Left ventricle myocardium inferior (tissue), 1 donor: Measurements from ENCODE around the gene PLD6. TPM values are rescaled to one million over a fixed set of nuclear protein-coding genes. Genes with fewer than 3 reads are reported as not detected.

Source experiments
- DNase-seq: peaks from one replicate; pipeline ENCODE4 v3.0.0-alpha.2; 2020
- H3K27ac ChIP-seq: fragments of 200-600 bp; replicated peaks from 2 replicates; pipeline ENCODE4 v1.8.0; 2021
- H3K27me3 ChIP-seq: fragments of 200-600 bp; 2 replicates; pipeline ENCODE4 v1.8.0; 2021; ENCODE audit warnings: low read depth
- H3K36me3 ChIP-seq: fragments of 200-600 bp; 2 replicates; pipeline ENCODE4 v1.8.0; 2021
- H3K4me1 ChIP-seq: fragments of 200-600 bp; 2 replicates; pipeline ENCODE4 v1.8.0; 2021
- H3K4me3 ChIP-seq: fragments of 200-600 bp; 2 replicates; pipeline ENCODE4 v1.8.0; 2021; ENCODE audit warnings: mild to moderate bottlenecking, moderate library complexity
- H3K9me3 ChIP-seq: fragments of 200-600 bp; replicated peaks from 2 replicates; pipeline ENCODE4 v1.8.0; 2021
- CTCF ChIP-seq: fragments of 200-600 bp; IDR thresholded peaks from 2 replicates; pipeline ENCODE4 v1.8.0; 2021; ENCODE audit warnings: antibody characterized with exemption, mild to moderate bottlenecking, borderline replicate concordance
- intact Hi-C: fragments of 100-400 bp; cut with micrococcal nuclease; formaldehyde crosslinking; loops from one replicate; pipeline ENCODE4 v1.11.0; 2022
- total RNA-seq: library from RNA; stranded (reverse); fragmentation: NEBNext Ultra II Directional; extraction: Animal tissue kit (Norgen Biotek cat#: 25700); gene quantifications from one replicate; pipeline ENCODE4 v1.2.1, GENCODE V29; 2021
- donor health status: DM: no; HTN: yes; CAD: no; lungs with severe emphysema.

The PLD6 gene
- total RNA-seq, 1 donor from 2014 or later, result 7.3 TPM

- Histone ChIP-seq H3K36me3 (peaks cover 69% of the 10 kb centered on the region), H3K9me3 (no peaks in the 10 kb centered on the region), H3K27ac (peak overlapping the region; percentile 68), H3K4me1 (peaks cover 86% of the 10 kb centered on the region), H3K4me3 (no peak overlapping the region), H3K27me3 (no peaks in the 10 kb centered on the region)
- DNase-seq, result no peak
- intact Hi-C loops, result no loop called here
- no peak for TF ChIP-seq CTCF
Measured at GRCh38 chr17:17182598-17183136, 23.5 kb downstream of the PLD6 start.

- Histone ChIP-seq H3K9me3 (no peaks in the 10 kb centered on the region), H3K36me3 (peaks cover 69% of the 10 kb centered on the region), H3K4me3 (no peak overlapping the region), H3K27ac (peak overlapping the region; percentile 71), H3K27me3 (no peaks in the 10 kb centered on the region), H3K4me1 (peaks cover 79% of the 10 kb centered on the region)
- intact Hi-C loops, result no loop called here
- DNase-seq, result no peak
- TF ChIP-seq CTCF, result no peak
Measured at GRCh38 chr17:17181666-17182597, 24.2 kb downstream of the PLD6 start.

GRCh38 chr17:17180741-17181525 lies 25.2 kb downstream of the PLD6 start:
- DNase-seq, result peak; percentile 51
- intact Hi-C loops, result no loop called here

GRCh38 chr17:17180141-17180603 lies 26.0 kb downstream of the PLD6 start:
- Histone ChIP-seq H3K4me1 (peaks cover 61% of the 10 kb centered on the region), H3K27ac (peak overlapping the region; percentile 71), H3K27me3 (no peaks in the 10 kb centered on the region), H3K36me3 (peaks cover 86% of the 10 kb centered on the region), H3K4me3 (no peak overlapping the region), H3K9me3 (no peaks in the 10 kb centered on the region)
- DNase-seq, result peak; percentile 52
- intact Hi-C loops, result no loop called here
- TF ChIP-seq CTCF, result no peak

More at GRCh38 chr17:17180741-17181525, 25.2 kb downstream of the PLD6 start:
- no peak for TF ChIP-seq CTCF
- Histone ChIP-seq H3K9me3 (no peaks in the 10 kb centered on the region), H3K4me3 (no peak overlapping the region), H3K36me3 (peaks cover 79% of the 10 kb centered on the region), H3K27ac (peak overlapping the region; percentile 71), H3K27me3 (no peaks in the 10 kb centered on the region), H3K4me1 (peaks cover 69% of the 10 kb centered on the region)

- intact Hi-C loops, result no loop called here
- Histone ChIP-seq H3K27me3 (no peaks in the 10 kb centered on the region), H3K27ac (peak overlapping the region; percentile 71), H3K4me3 (no peak overlapping the region), H3K4me1 (peaks cover 53% of the 10 kb centered on the region), H3K36me3 (peaks cover 91% of the 10 kb centered on the region), H3K9me3 (no peaks in the 10 kb centered on the region)
- DNase-seq, result no peak
- TF ChIP-seq CTCF, result no peak
Measured at GRCh38 chr17:17179371-17179827, 26.7 kb downstream of the PLD6 start.
